B cell (primary cell): ENCODE results near the gene PTMA. TPM values are rescaled to one million over a fixed set of nuclear protein-coding genes. Genes with fewer than 3 reads are reported as not detected.
"Not testable (repeated sequence)": the region's sequence is repeated elsewhere in the genome, so short reads cannot be mapped to it uniquely, and the experiment has no call there.

Experiments used
- ATAC-seq: fragments of 200-7000 bp; cut with Tn5 transposase; one replicate; pipeline ENCODE4 v1.10.0; 2021; ENCODE audit warnings: low read depth, mild to moderate bottlenecking, moderate number of reproducible peaks, moderate library complexity
- CTCF ChIA-PET: fragments of 350-600 bp; sonication (Branson Sonifier 250); formaldehyde crosslinking; loops from one replicate; lab custom pipeline; 2021; ENCODE audit warnings: antibody characterized with exemption, inconsistent platforms; lab: Charles Lee
- POLR2A ChIA-PET: fragments of 350-600 bp; sonication (Branson Sonifier 250); formaldehyde crosslinking; loops from one replicate; lab custom pipeline; 2021; ENCODE audit warnings: antibody characterized with exemption; lab: Charles Lee
- DNase-seq: peaks from one replicate; pipeline ENCODE4 v3.0.0; 2013
- H2AFZ ChIP-seq: 2 replicates; pipeline ENCODE4 v1.6.1; 2012; ENCODE audit warnings: mild to moderate bottlenecking, low read depth, low read length; ENCODE audit not compliant: insufficient read depth, poor library complexity, severe bottlenecking
- H3K27ac ChIP-seq, 2 donors: 1 replicate in 1 of 2; 2 replicates in 1 of 2; pipeline ENCODE4 v1.5.1; 2012 to 2013; ENCODE audit warnings: low read length in 2 of 2, mild to moderate bottlenecking in 2 of 2, moderate library complexity in 1 of 2
- H3K27me3 ChIP-seq, 4 experiments: fragments of 200-600 bp in 1 of 4; sonication (generic) in 1 of 4; replicated peaks in 1 of 4; 1 replicate in 2 of 4; 2 replicates in 2 of 4; pipeline versions ENCODE4 v1.6.1 to v1.7.0; 2013 to 2016; ENCODE audit warnings: low read length in 3 of 4, mild to moderate bottlenecking in 2 of 4, mixed read lengths in 1 of 4, moderate library complexity in 1 of 4; ENCODE audit not compliant: insufficient read depth in 4 of 4, control insufficient read depth in 3 of 4; ENCODE audit errors: control extremely low read depth in 1 of 4
- H3K36me3 ChIP-seq, 2 experiments: replicated peaks in 1 of 2; 1 replicate in 1 of 2; 2 replicates in 1 of 2; pipeline versions ENCODE4 v1.6.1 to v1.7.1; 2013; ENCODE audit warnings: low read length in 1 of 2; ENCODE audit not compliant: insufficient read depth in 2 of 2, control insufficient read depth in 1 of 2; ENCODE audit errors: control extremely low read depth in 1 of 2, extremely low read depth in 1 of 2
- H3K4me1 ChIP-seq, 2 donors: fragments of 200-600 bp in 1 of 2; sonication (generic) in 1 of 2; 1 replicate in 1 of 2; 2 replicates in 1 of 2; pipeline versions ENCODE4 v1.5.1 to v1.6.1; 2013 to 2017; ENCODE audit warnings: low read length in 2 of 2; ENCODE audit not compliant: control insufficient read depth in 2 of 2, insufficient read depth in 2 of 2
- H3K4me2 ChIP-seq: replicated peaks from 2 replicates; pipeline ENCODE3; 2012; ENCODE audit warnings: mild to moderate bottlenecking, low read depth, low read length; ENCODE audit not compliant: poor library complexity, severe bottlenecking
- H3K4me3 ChIP-seq, 5 experiments: fragments of 200-600 bp in 1 of 5; sonication (generic) in 1 of 5; 1 replicate in 3 of 5; 2 replicates in 2 of 5; pipeline versions ENCODE4 v1.5.1 to v1.7.0; 2011 to 2016; ENCODE audit warnings: low read length in 4 of 5, mild to moderate bottlenecking in 4 of 5, low read depth in 2 of 5, control low read depth in 1 of 5, moderate library complexity in 1 of 5; ENCODE audit not compliant: insufficient read depth in 1 of 5; ENCODE audit errors: control extremely low read depth in 1 of 5, extremely low read depth in 1 of 5
- H3K79me2 ChIP-seq: fragments of 200-600 bp; sonication (generic); one replicate; pipeline ENCODE4 v1.6.0; 2016; ENCODE audit warnings: low read length; ENCODE audit not compliant: control insufficient read depth, insufficient read depth
- H3K9ac ChIP-seq: fragments of 200-600 bp; sonication (generic); 2 replicates; pipeline ENCODE4 v1.6.1; 2017; ENCODE audit warnings: mild to moderate bottlenecking, low read length, moderate library complexity
- H3K9me3 ChIP-seq, 3 donors: one replicate each; pipeline versions ENCODE4 v1.6.1 to v1.7.1; 2013; ENCODE audit warnings: low read length in 2 of 3; ENCODE audit not compliant: control insufficient read depth in 2 of 3, insufficient read depth in 1 of 3; ENCODE audit errors: control extremely low read depth in 1 of 3
- H4K20me1 ChIP-seq: 2 replicates; pipeline ENCODE4 v1.6.0; 2012; ENCODE audit warnings: mild to moderate bottlenecking, low read length; ENCODE audit not compliant: insufficient read depth, control insufficient read depth, poor library complexity, severe bottlenecking
- H3K27ac Mint-ChIP-seq: one replicate; pipeline ENCODE4 v1.8.0; 2021; ENCODE audit warnings: mixed read lengths
- H3K27me3 Mint-ChIP-seq: one replicate; pipeline ENCODE4 v1.8.0; 2021; ENCODE audit warnings: mixed read lengths
- H3K4me1 Mint-ChIP-seq: one replicate; pipeline ENCODE4 v1.8.0; 2021; ENCODE audit warnings: mixed read lengths
- H3K4me3 Mint-ChIP-seq: one replicate; pipeline ENCODE4 v1.8.0; 2021; ENCODE audit warnings: mixed read lengths
- H3K9me3 Mint-ChIP-seq: one replicate; pipeline ENCODE4 v1.8.0; 2022; ENCODE audit warnings: mixed read lengths; ENCODE audit not compliant: insufficient read depth
- CTCF ChIP-seq: fragments of 200-600 bp; IDR thresholded peaks from one replicate; pipeline ENCODE4 v1.8.0; 2022; ENCODE audit warnings: antibody characterized with exemption, mild to moderate bottlenecking
- EZH2 ChIP-seq: IDR thresholded peaks from 2 replicates; pipeline ENCODE4 v1.6.1; 2012; ENCODE audit warnings: borderline replicate concordance, low read depth, mild to moderate bottlenecking, moderate library complexity, low read length; ENCODE audit not compliant: insufficient read depth, poor library complexity, severe bottlenecking
- WGBS: methylation state at CpG from one replicate; pipeline ENCODE4 v1.1.5; 2013; ENCODE audit warnings: missing lambda C conversion rate; ENCODE audit not compliant: insufficient coverage; 5-methylcytosine and 5-hydroxymethylcytosine counted together
- intact Hi-C: fragments of 100-400 bp; cut with micrococcal nuclease; formaldehyde crosslinking; loops from one replicate; pipeline ENCODE4 v1.10.0; 2022
- polyA minus RNA-seq: library from RNA; depleted of rRNA, polyadenylated mRNA; stranded (reverse); fragments of >200 nt; gene quantifications from 2 replicates; pipeline ENCODE4 v1.2.3, GENCODE V29; 2012
- polyA plus RNA-seq: library from polyadenylated mRNA; depleted of rRNA; stranded (reverse); fragments of >200 nt; gene quantifications from 2 replicates; pipeline ENCODE4 v1.2.3, GENCODE V29; 2012
- total RNA-seq, 2 donors: library from RNA; stranded (reverse); fragments of 120-200 nt in 1 of 2; gene quantifications; 1 replicate in 1 of 2; 2 replicates in 1 of 2; pipeline versions ENCODE4 v1.2.3 to v1.2.4, GENCODE V29; 2013 to 2022

Gene PTMA, protein sequence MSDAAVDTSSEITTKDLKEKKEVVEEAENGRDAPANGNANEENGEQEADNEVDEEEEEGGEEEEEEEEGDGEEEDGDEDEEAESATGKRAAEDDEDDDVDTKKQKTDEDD
- 2,208 and 2,282 TPM in 2 replicates for total RNA-seq
- 2,082 TPM for total RNA-seq (2013)
- 713 and 1,872 TPM in 2 replicates for polyA plus RNA-seq
- 639 and 931 TPM in 2 replicates for polyA minus RNA-seq

- Histone ChIP-seq H3K4me3 (peak within 1 kb of the TSS; percentile 89 to 99 (median 98)), H3K27me3 (no peaks in the 10 kb centered on the region), H3K4me2 (peak within 1 kb of the TSS; percentile 94), H4K20me1 (peaks cover 40% of the 10 kb centered on the region), H3K4me1 (peaks cover 26 to 45% of the 10 kb centered on the region in 2 donors), H3K27ac (peak within 1 kb of the TSS; percentile 98 to 99), H2AFZ (peak within 1 kb of the TSS; percentile 93), H3K9ac (peak within 1 kb of the TSS; percentile 99), H3K79me2 (peaks cover 67% of the 10 kb centered on the region), H3K9me3 (no peaks in the 10 kb centered on the region), H3K36me3 (peaks cover 0 to 18% of the 10 kb centered on the region in 2 experiments)
- peak within 1 kb of the TSS; percentile 99 for H3K4me3 Mint-ChIP-seq
- intact Hi-C loops, result loop anchor here (1.0 to 2.0 kb wide), 5 partner anchors 9 to 96 kb away; partner anchors contain the start of gene PDE6D
- no peaks in the 10 kb centered on the region for H3K27me3 Mint-ChIP-seq
- peak within 1 kb of the TSS; percentile 100 for H3K27ac Mint-ChIP-seq
- TF ChIP-seq EZH2 (no peak), CTCF (no peak)
- under 1% methylated on average over 94 of the region's 97 CpGs for WGBS
- ATAC-seq (peak; percentile 57), DNase-seq (peak; percentile 100)
- no peaks in the 10 kb centered on the region for H3K9me3 Mint-ChIP-seq
- H3K4me1 Mint-ChIP-seq, result peaks cover 36% of the 10 kb centered on the region
- ChIA-PET POLR2A (interaction anchor here (0.6 to 5.7 kb wide), 13 partner anchors 9 to 1369 kb away, joined by 3 to 345 read pairs (median 10); partner anchors contain the start of gene NCL), CTCF (interaction anchor here (1.0 to 8.2 kb wide), 8 partner anchors 8 to 99 kb away, joined by 3 to 208 read pairs (median 20); no protein-coding TSS in a partner anchor)
Measured at GRCh38 chr2:231707927-231708772, at the start of gene PTMA. Gene PTMA (plus strand): TSS chr2:231708525. CDS start chr2:231708707, 182 bp downstream.

DNA sequence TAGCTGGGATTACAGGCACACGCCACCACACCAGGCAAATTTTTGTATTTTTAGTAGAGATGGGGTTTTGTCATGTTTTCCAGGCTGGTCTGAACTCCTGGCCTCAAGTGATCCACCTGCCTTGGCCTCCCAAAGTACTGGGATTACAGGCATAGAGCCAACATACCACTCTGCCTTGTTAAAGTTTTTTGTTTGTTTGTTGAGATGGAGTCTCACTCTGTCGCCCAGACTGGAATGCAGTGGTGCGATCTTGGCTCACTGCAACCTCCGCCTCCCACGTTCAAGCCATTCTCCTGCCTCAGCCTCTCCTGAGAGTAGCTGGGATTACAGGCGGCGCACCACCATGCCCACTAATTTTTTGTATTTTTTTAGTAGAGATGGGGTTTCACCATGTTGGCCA lies 48.3 kb upstream of the PTMA start:
- Mint-ChIP-seq H3K27ac (peak overlapping the region; percentile 20), H3K4me1 (peaks cover 41% of the 10 kb centered on the region)
- H3K27me3 ChIP-seq, H3K9ac ChIP-seq, H2AFZ ChIP-seq, H3K36me3 ChIP-seq, H3K27me3 Mint-ChIP-seq, intact Hi-C loops, H4K20me1 ChIP-seq, H3K4me3 Mint-ChIP-seq, H3K4me3 ChIP-seq, H3K4me2 ChIP-seq, DNase-seq, H3K9me3 Mint-ChIP-seq, H3K27ac ChIP-seq, H3K79me2 ChIP-seq, ATAC-seq: not testable (repeated sequence)
- CTCF ChIA-PET, result interaction anchor here (1.0 to 10.9 kb wide), 7 partner anchors 10 to 58 kb away, joined by 3 to 170 read pairs (median 7); partner anchors contain the start of gene PTMA
- Histone ChIP-seq H3K4me1 (peaks cover 24 to 34% of the 10 kb centered on the region in 2 donors), H3K9me3 (peaks cover 0 to 30% (median 3%) of the 10 kb centered on the region in 3 donors)
- WGBS, result no CpG with 5 or more reads among the region's 7 CpGs
- POLR2A ChIA-PET, result interaction anchor here (7.4 to 9.2 kb wide), 2 partner anchors 13 to 46 kb away, joined by 120 to 151 read pairs; no protein-coding TSS in a partner anchor
